GM23338 (cell line): ENCODE measurements around the gene RRAS. TPM values are rescaled to one million over a fixed set of nuclear protein-coding genes. Genes with fewer than 3 reads are reported as not detected.

Source experiments
- ATAC-seq: fragments of 200-7000 bp; cut with Tn5 transposase; 3 replicates; pipeline ENCODE4 v1.9.1; 2020
- DNase-seq: peaks from one replicate; pipeline ENCODE4 v3.0.0-alpha.2; 2015; ENCODE audit warnings: low spot score
- H2AFZ ChIP-seq: fragments of 200-600 bp; sonication (generic); 2 replicates; pipeline ENCODE4 v1.8.0; 2016; ENCODE audit warnings: antibody characterized with exemption, mild to moderate bottlenecking, moderate library complexity
- H3F3A ChIP-seq: fragments of 200-600 bp; sonication (generic); replicated peaks from 2 replicates; pipeline ENCODE4 v1.8.0; 2017; ENCODE audit warnings: antibody characterized with exemption, mixed run types, low read depth
- H3K27ac ChIP-seq: fragments of 200-600 bp; sonication (generic); 2 replicates; pipeline ENCODE4 v1.6.1; 2016; ENCODE audit warnings: low read depth
- H3K27me3 ChIP-seq: fragments of 200-600 bp; sonication (generic); 2 replicates; pipeline ENCODE4 v1.8.0; 2016; ENCODE audit warnings: mild to moderate bottlenecking, mixed run types, moderate library complexity; ENCODE audit not compliant: insufficient read depth
- H3K36me3 ChIP-seq: fragments of 200-600 bp; sonication (generic); 2 replicates; pipeline ENCODE4 v1.8.0; 2016; ENCODE audit warnings: mild to moderate bottlenecking; ENCODE audit not compliant: insufficient read depth
- H3K4me1 ChIP-seq: fragments of 200-600 bp; sonication (generic); 2 replicates; pipeline ENCODE4 v1.8.0; 2016; ENCODE audit warnings: mild to moderate bottlenecking, moderate library complexity; ENCODE audit not compliant: insufficient read depth
- H3K4me2 ChIP-seq: fragments of 200-600 bp; sonication (generic); 2 replicates; pipeline ENCODE4 v1.7.1; 2017; ENCODE audit warnings: mixed run types
- H3K4me3 ChIP-seq: fragments of 200-600 bp; sonication (generic); 2 replicates; pipeline ENCODE4 v1.6.1; 2016; ENCODE audit warnings: mixed run types
- H3K79me2 ChIP-seq: fragments of 200-600 bp; sonication (generic); replicated peaks from 2 replicates; pipeline ENCODE4 v1.8.0; 2017; ENCODE audit warnings: mild to moderate bottlenecking; ENCODE audit not compliant: insufficient read depth
- H3K9me2 ChIP-seq: fragments of 200-600 bp; sonication (generic); 2 replicates; pipeline ENCODE4 v1.8.0; 2017; ENCODE audit not compliant: insufficient read depth
- H4K20me1 ChIP-seq: fragments of 200-600 bp; sonication (generic); replicated peaks from 2 replicates; pipeline ENCODE4 v1.8.0; 2017; ENCODE audit warnings: mild to moderate bottlenecking; ENCODE audit not compliant: insufficient read depth
- H3K27ac Mint-ChIP-seq: 2 replicates; pipeline ENCODE4 v1.8.0; 2020; ENCODE audit warnings: inconsistent platforms, mild to moderate bottlenecking, moderate library complexity, mixed read lengths
- H3K27me3 Mint-ChIP-seq: 3 replicates; pipeline ENCODE4 v1.8.0; 2022; ENCODE audit warnings: low read depth, mild to moderate bottlenecking, moderate library complexity, mixed read lengths, inconsistent platforms; ENCODE audit not compliant: insufficient read depth, poor library complexity
- H3K36me3 Mint-ChIP-seq: 3 replicates; pipeline ENCODE4 v1.8.0; 2021; ENCODE audit warnings: low read depth, mild to moderate bottlenecking, inconsistent platforms, moderate library complexity, mixed read lengths
- H3K4me1 Mint-ChIP-seq: 3 replicates; pipeline ENCODE4 v1.8.0; 2020; ENCODE audit warnings: mild to moderate bottlenecking, inconsistent platforms, mixed read lengths
- H3K4me3 Mint-ChIP-seq: 3 replicates; pipeline ENCODE4 v1.8.0; 2021; ENCODE audit warnings: moderate library complexity, mild to moderate bottlenecking, inconsistent platforms, mixed read lengths
- H3K9me3 Mint-ChIP-seq: 3 replicates; pipeline ENCODE4 v1.8.0; 2020; ENCODE audit warnings: moderate library complexity, mild to moderate bottlenecking, inconsistent platforms, mixed read lengths
- EZH2 ChIP-seq: fragments of 200-600 bp; sonication (generic); IDR thresholded peaks from one replicate; pipeline ENCODE4 v1.8.0; 2017; ENCODE audit warnings: antibody characterized with exemption, mild to moderate bottlenecking, low read depth; ENCODE audit not compliant: unreplicated experiment
- EZH2phosphoT487 ChIP-seq: fragments of 200-600 bp; sonication (generic); IDR thresholded peaks from one replicate; pipeline ENCODE4 v1.8.1; 2018; ENCODE audit warnings: antibody characterized with exemption; ENCODE audit not compliant: unreplicated experiment
- JUNB ChIP-seq: IDR thresholded peaks from one replicate; pipeline ENCODE4 v1.6.1; 2016; ENCODE audit warnings: antibody characterized with exemption; ENCODE audit not compliant: unreplicated experiment
- NANOG ChIP-seq: IDR thresholded peaks from 2 replicates; pipeline ENCODE4 v1.6.1; 2016; ENCODE audit warnings: antibody characterized with exemption, borderline replicate concordance
- POLR2AphosphoS5 ChIP-seq: IDR thresholded peaks from 2 replicates; pipeline ENCODE4 v1.6.1; 2016; ENCODE audit warnings: antibody characterized with exemption, low read depth
- REST ChIP-seq: IDR thresholded peaks from one replicate; pipeline ENCODE4 v1.6.1; 2018; ENCODE audit warnings: antibody characterized with exemption; ENCODE audit not compliant: unreplicated experiment
- STAT1 ChIP-seq: IDR thresholded peaks from one replicate; pipeline ENCODE4 v1.6.1; 2016; ENCODE audit warnings: antibody characterized with exemption; ENCODE audit not compliant: unreplicated experiment
- ZNF462 ChIP-seq: fragments of 250-450 bp; sonication (Bioruptor Pico); IDR thresholded peaks from 2 replicates; pipeline ENCODE4 v1.5.0; 2020; ENCODE audit warnings: mild to moderate bottlenecking, moderate library complexity
- polyA plus RNA-seq: library from polyadenylated mRNA; unstranded; fragments of >200 nt; fragmentation: Nextera tagmentation; extraction: Ambion mirVana; gene quantifications from 2 replicates; pipeline ENCODE4 v1.2.1, GENCODE V29; 2016
- total RNA-seq: library from RNA; depleted of rRNA; stranded (reverse); fragments of >200 nt; shearing (Covaris generic); gene quantifications from 2 replicates; pipeline ENCODE4 v1.2.3, GENCODE V29; 2014

Gene RRAS
- total and polyA plus RNA-seq, 2 experiments from 2014 or later: 9.3 to 30.0 TPM

- H3K4me3 ChIP-seq: no peak overlapping the region
- H3K36me3 ChIP-seq: peaks cover 13% of the 10 kb centered on the region
Measured at GRCh38 chr19:49609499-49610092, 30.3 kb downstream of the RRAS start.

More at GRCh38 chr19:49609499-49610092, 30.3 kb downstream of the RRAS start:
- no peak overlapping the region for H2AFZ ChIP-seq
- TF ChIP-seq ZNF462 (CRISPR knock-in tag) (no peak), EZH2phosphoT487 (no peak), JUNB (no peak), POLR2AphosphoS5 (no peak), STAT1 (no peak), NANOG (no peak), EZH2 (no peak), REST (no peak)
- H3K79me2 ChIP-seq: peaks cover 91% of the 10 kb centered on the region
- peaks cover 20% of the 10 kb centered on the region; the same call in 1 of the 2 replicates for H3F3A ChIP-seq
- no peaks in the 10 kb centered on the region for H3K4me1 Mint-ChIP-seq
- no peak for ATAC-seq
- H3K27me3 ChIP-seq: no peaks in the 10 kb centered on the region
- H3K4me1 ChIP-seq: no peaks in the 10 kb centered on the region; the same call in 1 of the 2 replicates
- H4K20me1 ChIP-seq: peaks cover 49% of the 10 kb centered on the region
- H3K27ac Mint-ChIP-seq: no peak overlapping the region
- H3K27me3 Mint-ChIP-seq: peaks cover 14% of the 10 kb centered on the region
- no peaks in the 10 kb centered on the region for H3K9me3 Mint-ChIP-seq
- no peak for DNase-seq
- H3K4me2 ChIP-seq: no peak overlapping the region
- H3K27ac ChIP-seq: no peak overlapping the region
- H3K4me3 Mint-ChIP-seq: no peak overlapping the region
- no peaks in the 10 kb centered on the region for H3K9me2 ChIP-seq
- H3K36me3 Mint-ChIP-seq: peaks cover 72% of the 10 kb centered on the region
